ENCODE results near the gene TIMP2. TPM values are rescaled to one million over a fixed set of nuclear protein-coding genes. Genes with fewer than 3 reads are reported as not detected.
"Not testable (repeated sequence)": the region's sequence is repeated elsewhere in the genome, so short reads cannot be mapped to it uniquely, and the experiment has no call there.

The TIMP2 gene
- total RNA-seq, 1 donor from 2014 or later = 109 TPM

- no peak for TF ChIP-seq CTCF (IDR thresholded peaks at IDR 0.05; ENCODE audit: unreplicated experiment)
- Mint-ChIP-seq H3K4me1 (peaks cover 12% of the 10 kb centered on the region), H3K27me3 (ENCODE audit: low read depth) (no peaks in the 10 kb centered on the region), H3K9me3 (peaks cover 12% of the 10 kb centered on the region), H3K27ac (peak overlapping the region; percentile 30), H3K4me3 (no peak overlapping the region), H3K36me3 (no peaks in the 10 kb centered on the region)
- no peak for DNase-seq (ENCODE audit: low spot score in 2 of 2, unreplicated experiment in 2 of 2)
Observed at GRCh38 chr17:78946631-78947030, 21.4 kb upstream of the TIMP2 start.

- Mint-ChIP-seq H3K36me3 (no peaks in the 10 kb centered on the region), H3K27ac (no peak overlapping the region), H3K4me1 (peaks cover 12% of the 10 kb centered on the region), H3K9me3 (peaks cover 9% of the 10 kb centered on the region), H3K4me3 (no peak overlapping the region), H3K27me3 (ENCODE audit: low read depth) (no peaks in the 10 kb centered on the region)
- DNase-seq (ENCODE audit: low spot score in 2 of 2, unreplicated experiment in 2 of 2) = no peak
- no peak for TF ChIP-seq CTCF (IDR thresholded peaks at IDR 0.05; ENCODE audit: unreplicated experiment)
Observed at GRCh38 chr17:78946131-78946530, 20.9 kb upstream of the TIMP2 start.

GRCh38 chr17:78945455-78945854 is 20.3 kb upstream of the TIMP2 start:
- not testable (repeated sequence) for H3K4me3 Mint-ChIP-seq; H3K36me3 Mint-ChIP-seq; H3K27me3 Mint-ChIP-seq (ENCODE audit: low read depth); DNase-seq (ENCODE audit: low spot score in 2 of 2, unreplicated experiment in 2 of 2); H3K9me3 Mint-ChIP-seq; H3K27ac Mint-ChIP-seq
- peaks cover 15% of the 10 kb centered on the region for H3K4me1 Mint-ChIP-seq

GRCh38 chr17:78944956-78945355 is 19.8 kb upstream of the TIMP2 start:
- Mint-ChIP-seq H3K27ac (no peak overlapping the region), H3K4me3 (no peak overlapping the region), H3K4me1 (peaks cover 18% of the 10 kb centered on the region), H3K36me3 (no peaks in the 10 kb centered on the region), H3K9me3 (no peaks in the 10 kb centered on the region), H3K27me3 (ENCODE audit: low read depth) (no peaks in the 10 kb centered on the region)
- DNase-seq (ENCODE audit: low spot score in 2 of 2, unreplicated experiment in 2 of 2) = no peak
- no peak for TF ChIP-seq CTCF (IDR thresholded peaks at IDR 0.05; ENCODE audit: unreplicated experiment)

- Mint-ChIP-seq H3K9me3 (no peaks in the 10 kb centered on the region), H3K27ac (no peak overlapping the region), H3K27me3 (ENCODE audit: low read depth) (no peaks in the 10 kb centered on the region), H3K36me3 (no peaks in the 10 kb centered on the region), H3K4me3 (no peak overlapping the region), H3K4me1 (peaks cover 21% of the 10 kb centered on the region)
- TF ChIP-seq CTCF (IDR thresholded peaks at IDR 0.05; ENCODE audit: unreplicated experiment) = no peak
- DNase-seq (ENCODE audit: low spot score in 2 of 2, unreplicated experiment in 2 of 2) = no peak
Observed at GRCh38 chr17:78944026-78944425, 18.8 kb upstream of the TIMP2 start.

GRCh38 chr17:78940708-78941107 is 15.5 kb upstream of the TIMP2 start:
- H3K4me3 Mint-ChIP-seq = no peak overlapping the region
- no peaks in the 10 kb centered on the region for H3K9me3 Mint-ChIP-seq
- H3K27me3 Mint-ChIP-seq (ENCODE audit: low read depth) = no peaks in the 10 kb centered on the region
- H3K36me3 Mint-ChIP-seq = no peaks in the 10 kb centered on the region
- H3K27ac Mint-ChIP-seq = peak overlapping the region; percentile 82
- peaks cover 17% of the 10 kb centered on the region for H3K4me1 Mint-ChIP-seq
- no peak for DNase-seq (ENCODE audit: low spot score in 2 of 2, unreplicated experiment in 2 of 2)
- TF ChIP-seq CTCF (IDR thresholded peaks at IDR 0.05; ENCODE audit: unreplicated experiment) = no peak
